ENCODE results near the gene SYT2.
"Not testable (repeated sequence)": the region's sequence is repeated elsewhere in the genome, so short reads cannot be mapped to it uniquely, and the experiment has no call there.

Gene SYT2

DNA sequence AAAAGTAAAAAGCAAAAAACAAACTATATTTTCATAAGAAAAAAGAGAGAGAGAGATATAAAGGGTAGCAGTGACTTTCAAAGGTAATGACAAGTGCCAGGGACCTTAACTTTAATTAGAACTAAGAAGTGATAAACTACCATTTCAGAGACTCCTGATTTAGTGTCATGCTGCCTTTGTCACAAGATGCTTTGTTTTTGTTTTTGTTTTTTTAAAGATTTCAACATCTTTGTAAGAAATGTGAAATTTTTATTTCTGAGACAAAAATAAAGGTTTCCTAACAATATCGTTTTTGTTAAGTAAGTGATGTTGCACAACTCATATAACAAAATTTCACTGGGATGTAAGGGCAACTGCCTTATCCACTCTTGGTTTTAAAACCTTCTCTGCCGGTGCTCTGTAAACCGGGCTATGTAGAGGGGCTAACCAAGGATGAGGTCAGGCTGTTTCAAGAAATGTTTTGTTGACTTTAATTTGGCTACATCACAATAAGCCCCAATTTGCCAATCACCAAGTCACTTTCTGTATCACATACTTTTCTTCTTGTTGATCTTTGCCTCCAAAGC, 35.2 kb upstream of the SYT2 start:
- in situ Hi-C loops (cut with HindIII; ENCODE audit: low sequenced_read_pairs) = no loop called here
- no peak for DNase-seq (ENCODE audit: low read depth)
- TF ChIP-seq, protein P1, sequence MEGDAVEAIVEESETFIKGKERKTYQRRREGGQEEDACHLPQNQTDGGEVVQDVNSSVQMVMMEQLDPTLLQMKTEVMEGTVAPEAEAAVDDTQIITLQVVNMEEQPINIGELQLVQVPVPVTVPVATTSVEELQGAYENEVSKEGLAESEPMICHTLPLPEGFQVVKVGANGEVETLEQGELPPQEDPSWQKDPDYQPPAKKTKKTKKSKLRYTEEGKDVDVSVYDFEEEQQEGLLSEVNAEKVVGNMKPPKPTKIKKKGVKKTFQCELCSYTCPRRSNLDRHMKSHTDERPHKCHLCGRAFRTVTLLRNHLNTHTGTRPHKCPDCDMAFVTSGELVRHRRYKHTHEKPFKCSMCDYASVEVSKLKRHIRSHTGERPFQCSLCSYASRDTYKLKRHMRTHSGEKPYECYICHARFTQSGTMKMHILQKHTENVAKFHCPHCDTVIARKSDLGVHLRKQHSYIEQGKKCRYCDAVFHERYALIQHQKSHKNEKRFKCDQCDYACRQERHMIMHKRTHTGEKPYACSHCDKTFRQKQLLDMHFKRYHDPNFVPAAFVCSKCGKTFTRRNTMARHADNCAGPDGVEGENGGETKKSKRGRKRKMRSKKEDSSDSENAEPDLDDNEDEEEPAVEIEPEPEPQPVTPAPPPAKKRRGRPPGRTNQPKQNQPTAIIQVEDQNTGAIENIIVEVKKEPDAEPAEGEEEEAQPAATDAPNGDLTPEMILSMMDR (IDR thresholded peaks at IDR 0.05; ENCODE audit: low read depth, low read length, missing control alignments) = no peak

DNA sequence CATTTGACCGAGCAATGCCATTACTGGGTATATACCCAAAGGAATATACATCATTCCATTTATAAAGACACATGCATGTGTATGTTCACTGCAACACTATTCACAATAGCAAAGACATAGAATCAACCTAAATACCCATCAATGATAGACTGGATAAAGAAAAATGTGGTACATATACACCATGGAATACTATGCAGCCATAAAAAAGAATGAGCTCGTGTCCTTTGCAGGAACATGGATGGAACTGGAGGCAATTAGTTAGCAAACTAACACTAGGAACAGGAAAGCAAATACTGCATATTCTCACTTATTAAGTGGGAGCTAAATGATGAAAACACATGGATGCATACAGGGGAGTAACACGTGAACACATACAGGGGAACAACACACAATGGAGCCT, 34.5 kb upstream of the SYT2 start:
- H3K4me3 ChIP-seq (ENCODE audit: low read depth, low read length); in situ Hi-C loops (cut with HindIII; ENCODE audit: low sequenced_read_pairs); DNase-seq (ENCODE audit: low read depth): not testable (repeated sequence)

More for the DNA sequence above, 35.2 kb upstream of the SYT2 start:
- H3K4me3 ChIP-seq (ENCODE audit: low read depth, low read length) = no peak overlapping the region

DNA sequence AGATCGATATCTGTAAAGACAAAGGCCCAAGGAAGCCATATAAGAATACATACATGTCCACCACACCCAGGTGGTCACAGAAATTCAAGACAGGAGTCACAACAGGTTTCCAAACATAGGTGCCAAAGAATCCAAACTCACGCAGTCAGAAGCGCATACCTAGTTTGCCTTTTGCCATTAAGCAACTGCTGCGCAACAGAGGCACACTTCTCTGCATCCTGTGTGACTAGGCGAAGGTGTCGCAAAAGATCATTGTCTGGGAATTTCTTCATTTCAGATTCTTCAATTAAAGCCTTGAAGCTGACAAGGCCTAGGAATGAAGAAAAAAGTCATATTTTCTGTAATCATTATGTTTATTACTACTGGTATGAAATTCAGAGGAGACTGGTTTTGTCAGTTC, 32.2 kb upstream of the SYT2 start:
- TF ChIP-seq, protein P1 (IDR thresholded peaks at IDR 0.05; ENCODE audit: low read depth, low read length, missing control alignments) = no peak
- no peak overlapping the region for H3K4me3 ChIP-seq (ENCODE audit: low read depth, low read length)
- no peak for DNase-seq (ENCODE audit: low read depth)
- in situ Hi-C loops (cut with HindIII; ENCODE audit: low sequenced_read_pairs) = no loop called here

DNA sequence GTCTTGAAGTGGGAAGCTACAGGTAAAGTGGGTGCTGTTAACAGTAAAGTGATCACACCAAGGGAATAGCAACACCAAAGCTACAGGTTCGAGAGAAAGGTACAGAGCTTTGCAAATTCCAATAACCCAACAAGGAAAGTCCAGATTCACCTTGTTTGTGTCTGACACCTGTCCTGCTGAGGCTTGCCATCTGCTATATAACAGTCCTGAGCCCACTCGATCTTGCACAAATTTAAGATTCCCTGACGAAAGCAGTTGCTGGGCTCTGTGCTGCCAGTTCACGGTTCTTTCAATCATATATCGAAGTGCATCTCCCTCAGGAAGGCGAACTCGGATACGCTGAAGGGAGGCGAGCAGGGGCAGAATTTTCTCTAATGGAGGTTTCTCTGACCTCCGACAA, 23.0 kb upstream of the SYT2 start:
- in situ Hi-C loops (cut with HindIII; ENCODE audit: low sequenced_read_pairs) = no loop called here
- no peak overlapping the region for H3K4me3 ChIP-seq (ENCODE audit: low read depth, low read length)
- TF ChIP-seq, protein P1 (IDR thresholded peaks at IDR 0.05; ENCODE audit: low read depth, low read length, missing control alignments) = no peak
- DNase-seq (ENCODE audit: low read depth) = no peak

DNA sequence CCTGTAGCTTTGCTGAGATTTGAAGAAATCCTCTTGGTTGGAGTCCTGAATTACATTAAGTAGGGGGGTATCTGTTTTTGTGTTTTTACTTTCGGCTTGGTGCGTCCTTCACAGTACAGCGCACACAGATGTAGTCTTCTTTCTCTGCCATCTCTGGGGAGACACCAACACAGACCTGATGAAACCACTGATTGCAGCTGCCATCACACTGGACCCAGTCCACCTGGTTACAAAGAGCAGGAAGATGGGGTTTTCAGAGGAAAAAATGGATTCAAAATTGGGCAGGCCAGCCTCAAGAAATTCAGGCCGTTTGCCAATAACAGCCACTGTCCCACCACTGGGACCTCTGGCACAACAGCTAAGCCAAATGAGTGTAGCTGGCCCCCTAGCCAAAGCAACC, 18.7 kb upstream of the SYT2 start:
- TF ChIP-seq, protein P1 (IDR thresholded peaks at IDR 0.05; ENCODE audit: low read depth, low read length, missing control alignments) = no peak
- in situ Hi-C loops (cut with HindIII; ENCODE audit: low sequenced_read_pairs) = no loop called here
- no peak overlapping the region for H3K4me3 ChIP-seq (ENCODE audit: low read depth, low read length)
- no peak for DNase-seq (ENCODE audit: low read depth)

DNA sequence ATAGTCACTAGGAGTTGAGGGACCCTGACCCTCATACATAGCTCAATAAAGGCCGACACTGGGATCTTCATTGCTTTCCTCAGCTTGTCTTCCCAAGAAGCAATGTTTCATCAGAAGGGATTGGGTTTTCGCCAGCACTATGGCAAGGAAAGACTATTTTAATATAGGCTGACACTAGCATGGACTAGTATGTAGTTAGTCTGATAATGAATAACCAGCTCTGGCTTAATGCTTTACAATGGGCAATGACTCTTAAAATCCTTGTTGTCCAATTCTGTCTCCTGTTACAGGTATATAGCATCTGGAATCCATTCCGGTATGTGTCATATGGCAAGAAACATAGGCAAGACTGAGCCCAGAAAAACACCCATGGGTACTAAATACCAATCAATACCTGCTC, 15.3 kb upstream of the SYT2 start:
- TF ChIP-seq, protein P1 (IDR thresholded peaks at IDR 0.05; ENCODE audit: low read depth, low read length, missing control alignments) = no peak
- DNase-seq (ENCODE audit: low read depth) = no peak
- in situ Hi-C loops (cut with HindIII; ENCODE audit: low sequenced_read_pairs) = no loop called here
- H3K4me3 ChIP-seq (ENCODE audit: low read depth, low read length) = no peak overlapping the region

DNA sequence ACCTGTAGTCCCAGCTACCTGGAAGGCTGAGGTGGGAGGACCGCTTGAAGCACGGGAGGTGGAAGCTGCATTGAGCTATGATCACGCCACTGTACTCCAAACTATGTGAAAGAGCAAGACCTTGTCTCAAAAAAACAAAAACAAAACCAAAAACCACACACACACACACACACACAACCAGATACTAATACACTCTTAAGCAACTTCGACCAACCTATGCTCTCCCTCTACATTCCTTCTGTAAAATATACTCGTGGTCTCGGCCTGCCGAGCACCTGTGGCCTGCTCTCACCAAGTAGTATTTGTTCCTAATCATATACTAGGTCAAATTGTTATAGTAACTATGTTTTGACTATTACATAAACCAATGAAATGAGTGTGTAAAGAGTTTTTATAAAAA, 13.5 kb upstream of the SYT2 start:
- no peak overlapping the region for H3K4me3 ChIP-seq (ENCODE audit: low read depth, low read length)
- in situ Hi-C loops (cut with HindIII; ENCODE audit: low sequenced_read_pairs) = loop anchor here (25.0 kb wide), 1 partner anchor 511 kb away; no protein-coding TSS in a partner anchor
- TF ChIP-seq, protein P1 (IDR thresholded peaks at IDR 0.05; ENCODE audit: low read depth, low read length, missing control alignments) = no peak
- DNase-seq (ENCODE audit: low read depth) = no peak

DNA sequence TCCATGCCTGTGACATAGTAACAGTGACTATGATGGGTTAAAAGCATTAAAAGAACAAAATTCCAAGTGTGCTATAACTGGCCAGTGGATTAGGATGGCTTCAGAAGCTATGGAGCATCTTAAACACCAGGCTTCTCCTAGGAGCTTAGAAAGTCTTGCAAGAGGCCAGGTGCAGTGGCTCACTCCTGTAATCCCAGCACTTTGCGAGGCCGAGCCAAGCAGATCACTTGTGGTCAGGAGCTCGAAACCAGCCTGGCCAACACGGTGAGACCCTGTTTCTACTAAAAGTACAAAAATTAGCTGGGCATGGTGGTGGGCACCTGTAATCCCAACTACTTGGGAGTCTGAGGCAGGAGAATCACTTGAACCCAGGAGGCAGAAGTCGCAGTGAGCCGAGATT, 12.8 kb upstream of the SYT2 start:
- not testable (repeated sequence) for DNase-seq (ENCODE audit: low read depth)
- in situ Hi-C loops (cut with HindIII; ENCODE audit: low sequenced_read_pairs) = loop anchor here (25.0 kb wide), 1 partner anchor 511 kb away; no protein-coding TSS in a partner anchor

More for the DNA sequence above, 12.8 kb upstream of the SYT2 start:
- not testable (repeated sequence) for H3K4me3 ChIP-seq (ENCODE audit: low read depth, low read length)
